Stomach (tissue), 9 donors: ENCODE measurements around the gene SLC12A3. TPM values are rescaled to one million over a fixed set of nuclear protein-coding genes. Genes with fewer than 3 reads are reported as not detected.
A peak's percentile ranks its signal among the peaks of the same experiment; 100 is the strongest.

Source experiments
- DNase-seq, 2 donors: peaks; one replicate each; pipeline versions ENCODE4 v3.0.0 to v3.0.0-alpha.2; 2013 to 2019
- H3K27ac ChIP-seq, 5 donors: fragments of 200-600 bp in 4 of 5; sonication (generic) in 4 of 5; one replicate each; pipeline ENCODE4 v1.5.1; 2013 to 2019; ENCODE audit warnings: mild to moderate bottlenecking in 1 of 5, moderate library complexity in 1 of 5
- H3K27me3 ChIP-seq, 3 donors: fragments of 200-600 bp; sonication (generic); one replicate each; pipeline ENCODE4 v1.5.1; 2017 to 2019; ENCODE audit warnings: mixed run types in 1 of 3
- H3K36me3 ChIP-seq, 4 donors: fragments of 200-600 bp; sonication (generic); 1 replicate in 3 of 4; 2 replicates in 1 of 4; pipeline ENCODE4 v1.5.1; 2016 to 2019
- H3K4me1 ChIP-seq, 4 donors: fragments of 200-600 bp; sonication (generic); one replicate each; pipeline ENCODE4 v1.5.1; 2016 to 2019
- H3K4me3 ChIP-seq, 4 donors: fragments of 200-600 bp; sonication (generic) in 3 of 4; one replicate each; pipeline ENCODE4 v1.5.1; 2016 to 2019; ENCODE audit warnings: mild to moderate bottlenecking in 1 of 4
- H3K9me3 ChIP-seq, 4 donors: fragments of 200-600 bp; sonication (generic); one replicate each; pipeline ENCODE4 v1.5.1; 2016 to 2019
- CTCF ChIP-seq, 7 experiments: fragments of 450-650 bp in 4 of 7; fragments of 200-600 bp in 3 of 7; sonication (generic) in 3 of 7; IDR thresholded peaks; one replicate each; pipeline ENCODE4 v1.5.1; 2016 to 2019; ENCODE audit warnings: antibody characterized with exemption in 7 of 7, control low read depth in 2 of 7, mild to moderate bottlenecking in 1 of 7
- EP300 ChIP-seq: sonication (generic); formaldehyde crosslinking; IDR thresholded peaks from one replicate; pipeline ENCODE4 v1.6.1; 2017; ENCODE audit warnings: antibody characterized with exemption
- POLR2A ChIP-seq, 4 donors: fragments of 450-650 bp; IDR thresholded peaks; one replicate each; pipeline ENCODE4 v1.6.1; 2016; ENCODE audit warnings: antibody characterized with exemption in 4 of 4, control low read depth in 2 of 4, mild to moderate bottlenecking in 1 of 4, moderate library complexity in 1 of 4
- POLR2AphosphoS5 ChIP-seq, 3 donors: sonication (generic); formaldehyde crosslinking; IDR thresholded peaks; one replicate each; pipeline ENCODE4 v1.6.1; 2016; ENCODE audit warnings: antibody characterized with exemption in 3 of 3
- WGBS, 5 donors: extraction: QIAGEN DNeasy Blood & Tissue Kit in 3 of 5; methylation state at CpG; one replicate each; pipeline versions ENCODE4 v1.1.5 to v1.1.7; 2013 to 2018; 5-methylcytosine and 5-hydroxymethylcytosine counted together
- intact Hi-C: fragments of 100-400 bp; cut with DNase I; formaldehyde crosslinking; loops from one replicate; pipeline ENCODE4 v1.15.1; 2023; ENCODE audit warnings: low total_unique reads
- polyA plus RNA-seq, 3 donors: library from polyadenylated mRNA; stranded (reverse); fragments of 200-250 nt; gene quantifications; one replicate each; pipeline ENCODE4 v1.2.3, GENCODE V29; 2013
- total RNA-seq, 5 donors: library from RNA; depleted of rRNA; stranded (reverse); fragments of >200 nt; gene quantifications; one replicate each; pipeline versions ENCODE4 v1.1.0 to v1.2.3, GENCODE V29; 2014 to 2016
- donor health status: healthy with polysubstance abuse.
- donor health status: Bipolar disorder and iron deficiency.
- donor health status: healthy.

Gene SLC12A3
- total and polyA plus RNA-seq, 8 donors, result 0.10 to 0.12 TPM; not detected in 6

- no peaks in the 10 kb centered on the region for H3K36me3 ChIP-seq
- peak in 1 of 2 donors; percentile 40 for DNase-seq
These were observed 56.6 kb downstream of the SLC12A3 start for GRCh38 chr16:56921571-56921970.

GRCh38 chr16:56923481-56924091, 58.6 kb downstream of the SLC12A3 start:
- intact Hi-C loops, result no loop called here
- 86 to 94% (median 91%) methylated on average over 9 of the region's 9 CpGs for WGBS, 5 donors

More at GRCh38 chr16:56921571-56921970, 56.6 kb downstream of the SLC12A3 start:
- H3K9me3 ChIP-seq, result no peaks in the 10 kb centered on the region
- peaks cover 0 to 20% (median 13%) of the 10 kb centered on the region in 4 donors for H3K4me1 ChIP-seq
- H3K27ac ChIP-seq, result no peak overlapping the region
- H3K27me3 ChIP-seq, result no peaks in the 10 kb centered on the region
- intact Hi-C loops, result no loop called here
- no peak for TF ChIP-seq CTCF (IDR thresholded peaks at IDR 0.05)
- TF ChIP-seq EP300, result no peak
- no peak for TF ChIP-seq POLR2A (IDR thresholded peaks at IDR 0.05)
- TF ChIP-seq POLR2AphosphoS5 (IDR thresholded peaks at IDR 0.05), result no peak
- H3K4me3 ChIP-seq, result no peak overlapping the region
- WGBS, 5 donors, result 46 to 70% (median 56%) methylated on average over 4 of the region's 4 CpGs

GRCh38 chr16:56927471-56927870, 62.5 kb downstream of the SLC12A3 start:
- Histone ChIP-seq H3K27ac (no peak overlapping the region), H3K4me1 (peaks cover 4 to 11% (median 10%) of the 10 kb centered on the region in 4 donors), H3K27me3 (no peaks in the 10 kb centered on the region), H3K9me3 (no peaks in the 10 kb centered on the region), H3K36me3 (no peaks in the 10 kb centered on the region), H3K4me3 (no peak overlapping the region)
- 57 to 69% (median 65%) methylated on average over 2 of the region's 2 CpGs for WGBS, 5 donors
- DNase-seq, result no peak
- TF ChIP-seq POLR2A (IDR thresholded peaks at IDR 0.05) (no peak), EP300 (no peak), CTCF (IDR thresholded peaks at IDR 0.05) (no peak), POLR2AphosphoS5 (IDR thresholded peaks at IDR 0.05) (no peak)
- intact Hi-C loops, result no loop called here

More at GRCh38 chr16:56923481-56924091, 58.6 kb downstream of the SLC12A3 start:
- peaks cover 0 to 13% (median 5%) of the 10 kb centered on the region in 4 donors for H3K4me1 ChIP-seq
- no peak overlapping the region for H3K4me3 ChIP-seq
- H3K27me3 ChIP-seq, result no peaks in the 10 kb centered on the region
- no peak overlapping the region for H3K27ac ChIP-seq
- no peak for TF ChIP-seq CTCF (IDR thresholded peaks at IDR 0.05)
- TF ChIP-seq POLR2AphosphoS5 (IDR thresholded peaks at IDR 0.05), result no peak
- no peak for TF ChIP-seq POLR2A (IDR thresholded peaks at IDR 0.05)
- TF ChIP-seq EP300, result no peak
- no peak for DNase-seq
- H3K36me3 ChIP-seq, result no peaks in the 10 kb centered on the region
- H3K9me3 ChIP-seq, result no peaks in the 10 kb centered on the region

- H3K27me3 ChIP-seq, result no peaks in the 10 kb centered on the region
- peaks cover 4 to 26% (median 20%) of the 10 kb centered on the region in 4 donors for H3K4me1 ChIP-seq
- WGBS, 5 donors, result 96 to 100% (median 96%) methylated on average over 4 of the region's 4 CpGs
- intact Hi-C loops, result no loop called here
- no peak overlapping the region for H3K27ac ChIP-seq
- no peak for TF ChIP-seq POLR2A (IDR thresholded peaks at IDR 0.05)
- no peak for TF ChIP-seq CTCF (IDR thresholded peaks at IDR 0.05)
- TF ChIP-seq POLR2AphosphoS5 (IDR thresholded peaks at IDR 0.05), result no peak
- TF ChIP-seq EP300, result no peak
- peaks cover 0 to under 1% (median under 1%) of the 10 kb centered on the region in 4 donors for H3K36me3 ChIP-seq
- DNase-seq, result no peak
- no peak overlapping the region for H3K4me3 ChIP-seq
- H3K9me3 ChIP-seq, result no peaks in the 10 kb centered on the region
These were observed 64.6 kb downstream of the SLC12A3 start for GRCh38 chr16:56929639-56930038.
